ENCODE results near the gene CZIB.

Gene CZIB

GRCh38 chr1:53220171-53220961, at the start of gene CZIB:
CZIB (minus strand) TSS chr1:53220634; CDS start chr1:53220575, 59 bp downstream.
- H3K9me3 ChIP-seq (ENCODE audit: insufficient read depth, low read length): no peaks in the 10 kb centered on the region
- no peaks in the 10 kb centered on the region for H3K36me3 ChIP-seq (replicated peaks; ENCODE audit: low read depth, low read length)
- H2AFZ ChIP-seq (ENCODE audit: low read depth, low read length): peak within 1 kb of the TSS; percentile 93
- peaks cover 7% of the 10 kb centered on the region for H3K79me2 ChIP-seq (ENCODE audit: low read length)
- no peak for TF ChIP-seq CTCF (IDR thresholded peaks at IDR 0.05; ENCODE audit: low read depth, low read length)
- no peak for TF ChIP-seq EZH2phosphoT487 (IDR thresholded peaks at IDR 0.05; ENCODE audit: low read depth)
- peaks cover 10% of the 10 kb centered on the region for H3K4me1 ChIP-seq (ENCODE audit: low read length)
- H4K20me1 ChIP-seq (ENCODE audit: insufficient read depth, low read length): no peaks in the 10 kb centered on the region
- peak within 1 kb of the TSS; percentile 86 for H3K9ac ChIP-seq (ENCODE audit: low read length)
- no peaks in the 10 kb centered on the region for H3K27me3 ChIP-seq (ENCODE audit: low read depth, low read length)
- peak within 1 kb of the TSS; percentile 95 for H3K4me3 ChIP-seq (ENCODE audit: low read length)
- H3K4me2 ChIP-seq (ENCODE audit: low read length): peak within 1 kb of the TSS; percentile 98
- H3K27ac ChIP-seq (ENCODE audit: low read length): peak within 1 kb of the TSS; percentile 78

- Histone ChIP-seq H4K20me1 (ENCODE audit: insufficient read depth, low read length) (no peaks in the 10 kb centered on the region), H3K9ac (ENCODE audit: low read length) (peak overlapping the region; percentile 32; the same call in 1 of the 2 replicates), H3K9me3 (ENCODE audit: insufficient read depth, low read length) (no peaks in the 10 kb centered on the region), H3K4me2 (ENCODE audit: low read length) (peak overlapping the region; percentile 73), H3K4me3 (ENCODE audit: low read length) (peak overlapping the region; percentile 39; the same call in 1 of the 2 replicates), H3K79me2 (ENCODE audit: low read length) (no peaks in the 10 kb centered on the region), H2AFZ (ENCODE audit: low read depth, low read length) (no peak overlapping the region), H3K27ac (ENCODE audit: low read length) (peak overlapping the region; percentile 91), H3K4me1 (ENCODE audit: low read length) (peaks cover 31% of the 10 kb centered on the region), H3K27me3 (ENCODE audit: low read depth, low read length) (no peaks in the 10 kb centered on the region), H3K36me3 (replicated peaks; ENCODE audit: low read depth, low read length) (peaks cover 31% of the 10 kb centered on the region)
- TF ChIP-seq EZH2phosphoT487 (IDR thresholded peaks at IDR 0.05; ENCODE audit: low read depth): no peak
Measured at GRCh38 chr1:53270107-53270506, 49.7 kb upstream of the CZIB start.

GRCh38 chr1:53267761-53268160, 47.3 kb upstream of the CZIB start:
- H3K36me3 ChIP-seq (replicated peaks; ENCODE audit: low read depth, low read length): peaks cover 43% of the 10 kb centered on the region
- no peak for TF ChIP-seq CTCF (IDR thresholded peaks at IDR 0.05; ENCODE audit: low read depth, low read length)
- TF ChIP-seq EZH2phosphoT487 (IDR thresholded peaks at IDR 0.05; ENCODE audit: low read depth): no peak

GRCh38 chr1:53266038-53266437, 45.6 kb upstream of the CZIB start:
- no peaks in the 10 kb centered on the region for H3K9me3 ChIP-seq (ENCODE audit: insufficient read depth, low read length)
- H3K79me2 ChIP-seq (ENCODE audit: low read length): no peaks in the 10 kb centered on the region
- no peak overlapping the region for H3K9ac ChIP-seq (ENCODE audit: low read length)
- no peak overlapping the region for H3K4me2 ChIP-seq (ENCODE audit: low read length)
- H3K36me3 ChIP-seq (replicated peaks; ENCODE audit: low read depth, low read length): peaks cover 54% of the 10 kb centered on the region
- H4K20me1 ChIP-seq (ENCODE audit: insufficient read depth, low read length): no peaks in the 10 kb centered on the region
- no peak overlapping the region for H3K4me3 ChIP-seq (ENCODE audit: low read length)
- H3K27ac ChIP-seq (ENCODE audit: low read length): no peak overlapping the region
- TF ChIP-seq CTCF (IDR thresholded peaks at IDR 0.05; ENCODE audit: low read depth, low read length) (peak; percentile 20; the same call in 1 of the 2 replicates), EZH2phosphoT487 (IDR thresholded peaks at IDR 0.05; ENCODE audit: low read depth) (no peak)
- no peaks in the 10 kb centered on the region for H3K27me3 ChIP-seq (ENCODE audit: low read depth, low read length)
- peaks cover 23% of the 10 kb centered on the region for H3K4me1 ChIP-seq (ENCODE audit: low read length)
- H2AFZ ChIP-seq (ENCODE audit: low read depth, low read length): no peak overlapping the region

More at GRCh38 chr1:53267761-53268160, 47.3 kb upstream of the CZIB start:
- no peak overlapping the region for H2AFZ ChIP-seq (ENCODE audit: low read depth, low read length)
- no peak overlapping the region for H3K4me2 ChIP-seq (ENCODE audit: low read length)
- H4K20me1 ChIP-seq (ENCODE audit: insufficient read depth, low read length): no peaks in the 10 kb centered on the region
- H3K4me1 ChIP-seq (ENCODE audit: low read length): peaks cover 31% of the 10 kb centered on the region
- no peak overlapping the region for H3K4me3 ChIP-seq (ENCODE audit: low read length)
- no peaks in the 10 kb centered on the region for H3K27me3 ChIP-seq (ENCODE audit: low read depth, low read length)
- no peaks in the 10 kb centered on the region for H3K79me2 ChIP-seq (ENCODE audit: low read length)
- H3K9ac ChIP-seq (ENCODE audit: low read length): no peak overlapping the region
- H3K9me3 ChIP-seq (ENCODE audit: insufficient read depth, low read length): no peaks in the 10 kb centered on the region
- no peak overlapping the region for H3K27ac ChIP-seq (ENCODE audit: low read length)
